Thyroid gland (tissue), 4 donors: ENCODE data around the gene ANKRD13D.

Experiments used
- CTCF ChIP-seq, 6 experiments: fragments of 200-600 bp in 3 of 6; fragments of 450-650 bp in 3 of 6; sonication (generic) in 3 of 6; IDR thresholded peaks; one replicate each; pipeline ENCODE4 v1.5.1; 2016 to 2019; ENCODE audit warnings: antibody characterized with exemption in 6 of 6, mild to moderate bottlenecking in 2 of 6, inconsistent platforms in 1 of 6, moderate library complexity in 1 of 6
- POLR2A ChIP-seq, 2 donors: fragments of 450-650 bp; IDR thresholded peaks; one replicate each; pipeline ENCODE4 v1.6.1; 2017; ENCODE audit warnings: antibody characterized with exemption in 2 of 2, mild to moderate bottlenecking in 2 of 2, moderate library complexity in 1 of 2

DNA sequence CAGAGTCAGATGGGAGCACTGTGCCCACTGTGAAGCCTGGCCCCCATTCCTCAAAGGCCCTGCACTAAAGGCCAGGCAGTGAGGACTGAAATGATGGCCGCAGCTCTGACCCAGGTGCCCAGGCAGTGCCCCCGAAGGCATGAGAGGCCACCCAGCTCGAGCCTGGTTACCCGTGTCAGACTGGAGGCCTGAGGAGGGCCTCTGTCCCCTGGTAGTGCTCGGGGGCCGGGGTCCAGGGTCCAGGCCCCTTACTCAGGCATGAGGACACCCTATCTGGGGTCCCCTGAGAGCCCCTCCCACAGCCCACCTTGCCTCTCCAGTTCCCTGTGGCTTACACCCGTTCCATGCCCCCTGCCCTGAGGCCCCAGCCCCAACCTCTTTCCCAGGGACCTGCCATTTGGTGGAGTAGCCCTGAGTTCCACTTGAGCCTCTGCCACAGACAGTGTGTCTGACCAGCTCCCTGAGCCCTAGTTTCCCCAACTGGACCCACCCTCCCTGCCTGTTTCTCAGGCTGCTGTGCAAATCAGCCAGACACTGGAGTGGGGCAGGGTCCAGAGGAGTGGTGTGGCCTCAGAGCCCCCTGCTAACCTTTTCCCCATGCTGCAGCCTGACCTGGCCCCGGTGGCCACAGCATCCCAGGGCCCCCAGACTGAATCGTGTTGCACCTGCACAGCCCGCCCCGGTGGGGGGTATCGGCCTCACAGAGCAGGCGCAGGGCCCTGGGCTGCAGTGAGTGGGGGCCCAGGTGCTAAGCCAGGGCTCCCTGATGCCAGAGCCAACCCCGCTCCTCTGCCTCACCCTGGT, 10.8 kb upstream of the ANKRD13D start:
- TF ChIP-seq CTCF (IDR thresholded peaks at IDR 0.05) = no peak
- no peak for TF ChIP-seq POLR2A (IDR thresholded peaks at IDR 0.05)
